Nephron progenitor cell (in vitro differentiated cells): ENCODE measurements around the gene ADSS2.
"Not testable (repeated sequence)": the region's sequence is repeated elsewhere in the genome, so short reads cannot be mapped to it uniquely, and the experiment has no call there.

Experiments
- DNase-seq: peaks from one replicate; pipeline ENCODE4 v3.0.0; 2021
- H3K27ac Mint-ChIP-seq: 2 replicates; pipeline ENCODE4 v1.8.0; 2021; ENCODE audit warnings: mild to moderate bottlenecking, moderate library complexity, mixed read lengths
- H3K27me3 Mint-ChIP-seq: 2 replicates; pipeline ENCODE4 v1.8.0; 2021; ENCODE audit warnings: mild to moderate bottlenecking, low read depth, mixed read lengths; ENCODE audit not compliant: poor library complexity
- H3K36me3 Mint-ChIP-seq: 2 replicates; pipeline ENCODE4 v1.8.0; 2021; ENCODE audit warnings: low read depth, mixed read lengths
- H3K4me1 Mint-ChIP-seq: 2 replicates; pipeline ENCODE4 v1.8.0; 2021; ENCODE audit warnings: mixed read lengths
- H3K4me3 Mint-ChIP-seq: 2 replicates; pipeline ENCODE4 v1.8.0; 2021; ENCODE audit warnings: mild to moderate bottlenecking, moderate library complexity, mixed read lengths
- H3K9me3 Mint-ChIP-seq: 2 replicates; pipeline ENCODE4 v1.8.0; 2021; ENCODE audit warnings: mild to moderate bottlenecking, moderate library complexity, mixed read lengths
- TF ChIP-seq, protein P1 (sequence below): fragments of 200-600 bp; sonication (generic); IDR thresholded peaks from 2 replicates; pipeline ENCODE4 v1.5.0; 2021; ENCODE audit warnings: antibody characterized with exemption

ADSS2 gene

DNA sequence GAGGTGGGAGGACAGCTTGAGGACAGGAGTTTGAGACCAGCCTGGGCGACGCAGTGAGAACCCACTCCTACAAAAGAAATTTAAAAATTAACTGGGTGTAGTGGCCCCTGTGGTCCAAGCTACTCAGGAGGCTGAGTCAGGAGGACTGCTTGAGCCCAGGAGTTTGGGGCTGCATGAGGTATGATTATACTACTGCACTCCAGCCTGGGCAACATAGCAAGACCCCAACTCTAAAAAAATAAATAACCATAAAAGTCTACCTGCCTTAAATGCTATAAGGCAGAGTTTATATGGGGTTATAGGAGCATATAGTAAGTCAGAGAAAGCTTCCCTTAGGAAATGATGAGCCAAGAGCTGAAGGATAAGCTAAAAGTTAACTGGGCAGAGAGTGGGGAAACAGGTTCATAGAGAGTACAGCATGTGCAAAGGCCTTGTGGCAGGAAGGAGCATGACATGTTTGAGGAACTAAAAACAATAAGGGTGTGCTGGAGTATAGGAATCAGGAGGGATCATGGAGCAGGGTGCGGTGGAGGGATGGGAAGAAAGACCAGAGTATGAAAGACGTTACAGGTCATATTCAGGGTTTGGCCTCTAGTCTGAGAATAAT, 68.3 kb downstream of the ADSS2 start:
- DNase-seq = no peak
- H3K36me3 Mint-ChIP-seq = peaks cover 5% of the 10 kb centered on the region
- peaks cover 3% of the 10 kb centered on the region for H3K27me3 Mint-ChIP-seq
- H3K9me3 Mint-ChIP-seq = no peaks in the 10 kb centered on the region
- no peak overlapping the region for H3K4me3 Mint-ChIP-seq
- H3K27ac Mint-ChIP-seq = no peak overlapping the region
- H3K4me1 Mint-ChIP-seq = peaks cover 5% of the 10 kb centered on the region
- TF ChIP-seq, protein P1, sequence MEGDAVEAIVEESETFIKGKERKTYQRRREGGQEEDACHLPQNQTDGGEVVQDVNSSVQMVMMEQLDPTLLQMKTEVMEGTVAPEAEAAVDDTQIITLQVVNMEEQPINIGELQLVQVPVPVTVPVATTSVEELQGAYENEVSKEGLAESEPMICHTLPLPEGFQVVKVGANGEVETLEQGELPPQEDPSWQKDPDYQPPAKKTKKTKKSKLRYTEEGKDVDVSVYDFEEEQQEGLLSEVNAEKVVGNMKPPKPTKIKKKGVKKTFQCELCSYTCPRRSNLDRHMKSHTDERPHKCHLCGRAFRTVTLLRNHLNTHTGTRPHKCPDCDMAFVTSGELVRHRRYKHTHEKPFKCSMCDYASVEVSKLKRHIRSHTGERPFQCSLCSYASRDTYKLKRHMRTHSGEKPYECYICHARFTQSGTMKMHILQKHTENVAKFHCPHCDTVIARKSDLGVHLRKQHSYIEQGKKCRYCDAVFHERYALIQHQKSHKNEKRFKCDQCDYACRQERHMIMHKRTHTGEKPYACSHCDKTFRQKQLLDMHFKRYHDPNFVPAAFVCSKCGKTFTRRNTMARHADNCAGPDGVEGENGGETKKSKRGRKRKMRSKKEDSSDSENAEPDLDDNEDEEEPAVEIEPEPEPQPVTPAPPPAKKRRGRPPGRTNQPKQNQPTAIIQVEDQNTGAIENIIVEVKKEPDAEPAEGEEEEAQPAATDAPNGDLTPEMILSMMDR = no peak

- Mint-ChIP-seq H3K36me3 (peaks cover 5% of the 10 kb centered on the region), H3K4me1 (no peaks in the 10 kb centered on the region), H3K4me3 (no peak overlapping the region), H3K9me3 (no peaks in the 10 kb centered on the region), H3K27me3 (peaks cover 3% of the 10 kb centered on the region), H3K27ac (peak overlapping the region; percentile 88)
- DNase-seq = no peak
- TF ChIP-seq, protein P1 = no peak
These were observed 69.7 kb downstream of the ADSS2 start for GRCh38 chr1:244381878-244382565.

GRCh38 chr1:244376126-244376525, 75.6 kb downstream of the ADSS2 start:
- DNase-seq = no peak
- TF ChIP-seq, protein P1 = no peak
- Mint-ChIP-seq H3K36me3 (no peaks in the 10 kb centered on the region), H3K27me3 (peaks cover 3% of the 10 kb centered on the region), H3K9me3 (no peaks in the 10 kb centered on the region), H3K4me3 (no peak overlapping the region), H3K27ac (no peak overlapping the region), H3K4me1 (no peaks in the 10 kb centered on the region)

DNA sequence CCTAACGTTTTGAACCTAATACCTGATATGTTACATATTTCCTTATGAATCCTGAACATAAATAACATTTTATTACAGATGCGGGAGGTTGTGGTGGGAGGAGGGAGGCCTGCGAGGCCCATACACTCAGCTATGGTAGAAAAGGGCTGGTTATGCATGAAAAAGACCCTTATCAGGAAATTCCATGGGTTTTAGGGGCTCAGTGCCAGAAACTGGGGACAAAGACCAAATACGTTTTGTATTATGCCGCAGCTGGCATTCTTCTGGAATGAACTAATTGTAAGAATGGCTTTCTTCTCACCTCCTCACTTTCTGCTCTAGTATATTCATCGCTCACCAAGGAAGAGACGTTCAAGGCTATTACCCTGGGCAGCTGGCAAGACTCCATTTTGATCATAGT, 76.7 kb downstream of the ADSS2 start:
- Mint-ChIP-seq H3K27ac (no peak overlapping the region), H3K4me3 (no peak overlapping the region), H3K36me3 (no peaks in the 10 kb centered on the region), H3K9me3 (no peaks in the 10 kb centered on the region), H3K27me3 (peaks cover 4% of the 10 kb centered on the region), H3K4me1 (no peaks in the 10 kb centered on the region)
- DNase-seq = no peak
- TF ChIP-seq, protein P1 = no peak

GRCh38 chr1:244374484-244374883, 77.2 kb downstream of the ADSS2 start:
- not testable (repeated sequence) for H3K36me3 Mint-ChIP-seq, H3K27ac Mint-ChIP-seq, H3K27me3 Mint-ChIP-seq, H3K4me3 Mint-ChIP-seq, DNase-seq, H3K9me3 Mint-ChIP-seq, H3K4me1 Mint-ChIP-seq

GRCh38 chr1:244371242-244372141, 80.2 kb downstream of the ADSS2 start:
- peaks cover 20% of the 10 kb centered on the region for H3K4me1 Mint-ChIP-seq
- no peak for DNase-seq
- H3K27me3 Mint-ChIP-seq = peaks cover 9% of the 10 kb centered on the region
- H3K27ac Mint-ChIP-seq = no peak overlapping the region
- TF ChIP-seq, protein P1 = no peak
- H3K36me3 Mint-ChIP-seq = no peaks in the 10 kb centered on the region
- no peaks in the 10 kb centered on the region for H3K9me3 Mint-ChIP-seq
- H3K4me3 Mint-ChIP-seq = no peak overlapping the region
